Caco-2 (cell line): Measurements from ENCODE around the gene KRTAP2-2. TPM values are rescaled to one million over a fixed set of nuclear protein-coding genes. Genes with fewer than 3 reads are reported as not detected.
"Not testable (repeated sequence)": the region's sequence is repeated elsewhere in the genome, so short reads cannot be mapped to it uniquely, and the experiment has no call there.

Experiments
- BruUV-seq: library from RNA; stranded (reverse); fragments of 400-500 nt; replicated peaks from 2 replicates; lab custom pipeline; 2021; lab: Mats Ljungman, UMichigan
- CTCF ChIA-PET: fragments of 300-600 bp; sonication (Branson Sonifier 250); formaldehyde crosslinking; loops from one replicate; lab custom pipeline; 2022; ENCODE audit warnings: antibody characterized with exemption; lab: Charles Lee
- POLR2A ChIA-PET: fragments of 300-600 bp; sonication (Branson Sonifier 250); formaldehyde crosslinking; loops from one replicate; lab custom pipeline; 2022; ENCODE audit warnings: antibody characterized with exemption; lab: Charles Lee
- DNase-seq, 2 experiments: peaks; one replicate each; pipeline versions ENCODE4 v3.0.0 to v3.0.0-alpha.2; 2020 to 2022
- H3K27me3 ChIP-seq: replicated peaks from 2 replicates; pipeline ENCODE4 v1.6.0; 2011; ENCODE audit warnings: low read length; ENCODE audit not compliant: control insufficient read depth, insufficient read depth
- H3K36me3 ChIP-seq: 2 replicates; pipeline ENCODE4 v1.5.1; 2011; ENCODE audit warnings: low read length; ENCODE audit not compliant: control insufficient read depth, insufficient read depth
- H3K4me1 ChIP-seq: fragments of 250-450 bp; sonication (Bioruptor Pico); 2 replicates; pipeline ENCODE4 v1.5.1; 2020; ENCODE audit warnings: mild to moderate bottlenecking
- H3K4me3 ChIP-seq: 2 replicates; pipeline ENCODE4 v1.5.1; 2011; ENCODE audit warnings: low read depth, mild to moderate bottlenecking, control low read depth, low read length
- H3K9me3 ChIP-seq: fragments of 250-450 bp; sonication (Bioruptor Pico); 2 replicates; pipeline ENCODE4 v1.5.1; 2020; ENCODE audit warnings: mild to moderate bottlenecking, moderate library complexity
- H3K27ac Mint-ChIP-seq: one replicate; pipeline ENCODE4 v1.8.0; 2022; ENCODE audit warnings: mixed read lengths; ENCODE audit not compliant: unreplicated experiment
- H3K27me3 Mint-ChIP-seq: one replicate; pipeline ENCODE4 v1.8.0; 2022; ENCODE audit warnings: mixed read lengths; ENCODE audit not compliant: insufficient read depth, unreplicated experiment
- H3K36me3 Mint-ChIP-seq: one replicate; pipeline ENCODE4 v1.8.0; 2022; ENCODE audit warnings: mild to moderate bottlenecking, mixed read lengths; ENCODE audit not compliant: insufficient read depth, unreplicated experiment
- H3K4me1 Mint-ChIP-seq: one replicate; pipeline ENCODE4 v1.8.0; 2022; ENCODE audit warnings: low read depth, mixed read lengths; ENCODE audit not compliant: unreplicated experiment
- H3K4me3 Mint-ChIP-seq: one replicate; pipeline ENCODE4 v1.8.0; 2022; ENCODE audit warnings: mild to moderate bottlenecking, moderate library complexity, mixed read lengths; ENCODE audit not compliant: unreplicated experiment
- H3K9me3 Mint-ChIP-seq: one replicate; pipeline ENCODE4 v1.8.0; 2022; ENCODE audit warnings: mixed read lengths; ENCODE audit not compliant: unreplicated experiment
- CTCF ChIP-seq, 2 experiments: fragments of 200-600 bp in 1 of 2; IDR thresholded peaks; 1 replicate in 1 of 2; 2 replicates in 1 of 2; pipeline versions ENCODE4 v1.5.1 to v1.8.0; 2011 to 2022; ENCODE audit warnings: antibody characterized with exemption in 1 of 2, control low read depth in 1 of 2, inconsistent platforms in 1 of 2, low read depth in 1 of 2, low read length in 1 of 2, mild to moderate bottlenecking in 1 of 2, moderate library complexity in 1 of 2; ENCODE audit not compliant: insufficient read depth in 1 of 2, severe bottlenecking in 1 of 2, unreplicated experiment in 1 of 2
- intact Hi-C: fragments of 100-400 bp; cut with micrococcal nuclease; formaldehyde crosslinking; loops from one replicate; pipeline ENCODE4 v1.10.0; 2022; ENCODE audit not compliant: unreplicated experiment
- total RNA-seq: library from RNA; stranded (reverse); gene quantifications from 2 replicates; pipeline ENCODE4 v1.2.3, GENCODE V29; 2022

Gene KRTAP2-2
- total RNA-seq, 1 experiment from 2014 or later, result not detected

GRCh38 chr17:41084100-41084856, 29.2 kb upstream of the KRTAP2-2 start, which contains the start of gene KRTAP4-7:
Gene KRTAP4-7, plus strand, starts transcription at chr17:41084150. Its CDS starts 57 bp downstream, at chr17:41084207.
- H3K27me3 Mint-ChIP-seq, DNase-seq, CTCF ChIA-PET, H3K27me3 ChIP-seq, H3K4me1 ChIP-seq, H3K36me3 Mint-ChIP-seq, H3K27ac Mint-ChIP-seq, H3K9me3 ChIP-seq, BruUV-seq, intact Hi-C loops, H3K4me3 ChIP-seq, H3K9me3 Mint-ChIP-seq, POLR2A ChIA-PET, H3K4me3 Mint-ChIP-seq, H3K36me3 ChIP-seq: not testable (repeated sequence)
- peaks cover 13% of the 10 kb centered on the region for H3K4me1 Mint-ChIP-seq

- H3K4me3 ChIP-seq, POLR2A ChIA-PET, BruUV-seq, H3K9me3 Mint-ChIP-seq, CTCF ChIA-PET, DNase-seq, H3K4me1 ChIP-seq, H3K36me3 Mint-ChIP-seq, H3K4me3 Mint-ChIP-seq, H3K9me3 ChIP-seq, H3K36me3 ChIP-seq, intact Hi-C loops, H3K27me3 ChIP-seq, H3K27me3 Mint-ChIP-seq, H3K27ac Mint-ChIP-seq: not testable (repeated sequence)
- peaks cover 13% of the 10 kb centered on the region for H3K4me1 Mint-ChIP-seq
These were observed 28.4 kb upstream of the KRTAP2-2 start for GRCh38 chr17:41083427-41083826.

GRCh38 chr17:41082626-41083025, 27.6 kb upstream of the KRTAP2-2 start:
- Histone ChIP-seq H3K4me3 (no peak overlapping the region), H3K27me3 (no peaks in the 10 kb centered on the region), H3K36me3 (no peaks in the 10 kb centered on the region), H3K4me1 (no peaks in the 10 kb centered on the region), H3K9me3 (peaks cover 5% of the 10 kb centered on the region)
- no peaks in the 10 kb centered on the region for H3K27me3 Mint-ChIP-seq
- H3K4me3 Mint-ChIP-seq, result no peak overlapping the region
- H3K27ac Mint-ChIP-seq, result no peak overlapping the region
- CTCF ChIA-PET, result no interaction called here
- intact Hi-C loops, result no loop called here
- BruUV-seq, result no TSS peak
- H3K9me3 Mint-ChIP-seq, result no peaks in the 10 kb centered on the region
- no peak for DNase-seq
- no peaks in the 10 kb centered on the region for H3K36me3 Mint-ChIP-seq
- TF ChIP-seq CTCF (IDR thresholded peaks at IDR 0.05; ENCODE audit: insufficient read depth in 1 of 2, low read depth in 1 of 2, low read length in 1 of 2, severe bottlenecking in 1 of 2, unreplicated experiment in 1 of 2), result no peak
- H3K4me1 Mint-ChIP-seq, result peaks cover 11% of the 10 kb centered on the region
- POLR2A ChIA-PET, result no interaction called here

GRCh38 chr17:41076788-41077187, 21.8 kb upstream of the KRTAP2-2 start:
- Mint-ChIP-seq H3K27me3 (no peaks in the 10 kb centered on the region), H3K9me3 (peaks cover 17% of the 10 kb centered on the region), H3K4me1 (no peaks in the 10 kb centered on the region), H3K4me3 (no peak overlapping the region), H3K27ac (no peak overlapping the region), H3K36me3 (peaks cover 4% of the 10 kb centered on the region)
- ChIA-PET CTCF (no interaction called here), POLR2A (no interaction called here)
- intact Hi-C loops, result no loop called here
- Histone ChIP-seq H3K4me3 (no peak overlapping the region), H3K27me3 (no peaks in the 10 kb centered on the region), H3K4me1 (no peaks in the 10 kb centered on the region), H3K9me3 (no peaks in the 10 kb centered on the region; the same call in 1 of the 2 replicates), H3K36me3 (no peaks in the 10 kb centered on the region)
- TF ChIP-seq CTCF (IDR thresholded peaks at IDR 0.05; ENCODE audit: insufficient read depth in 1 of 2, low read depth in 1 of 2, low read length in 1 of 2, severe bottlenecking in 1 of 2, unreplicated experiment in 1 of 2), result no peak
- DNase-seq, result no peak
- no TSS peak for BruUV-seq
